Fibroblast of lung (primary cell): Measurements from ENCODE around the gene IGFALS.

Source experiments
- CTCF ChIP-seq, 2 donors: IDR thresholded peaks in 1 of 2; conservative IDR thresholded peaks in 1 of 2; 1 replicate in 1 of 2; 2 replicates in 1 of 2; pipeline ENCODE4 v1.5.1; 2011 to 2012; ENCODE audit warnings: low read length in 2 of 2, control low read depth in 1 of 2, inconsistent platforms in 1 of 2, low read depth in 1 of 2, mild to moderate bottlenecking in 1 of 2
- EZH2 ChIP-seq: IDR thresholded peaks from 2 replicates; pipeline ENCODE4 v1.5.1; 2012; ENCODE audit warnings: low read length, control low read depth, mild to moderate bottlenecking; ENCODE audit errors: missing control alignments

DNA sequence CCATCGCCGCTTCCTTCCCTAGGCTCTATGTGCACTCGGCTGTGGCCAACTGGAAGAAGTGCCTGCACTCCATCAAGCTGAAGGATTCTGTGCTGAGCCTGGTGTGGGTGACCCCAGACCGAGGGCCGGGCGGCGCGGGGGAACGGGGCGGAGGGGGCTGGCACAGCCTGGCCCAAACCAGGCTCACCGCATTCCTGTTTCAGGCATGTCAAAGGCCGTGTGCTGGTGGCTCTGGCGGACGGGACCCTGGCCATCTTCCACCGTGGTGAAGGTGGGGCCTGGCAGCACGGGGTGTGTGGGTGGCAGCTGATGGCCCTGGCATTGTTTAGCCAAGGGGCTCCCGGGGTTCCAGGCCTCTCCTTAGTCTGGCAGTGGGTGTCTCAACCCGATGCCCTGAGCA is 26.8 kb downstream of the IGFALS start:
- TF ChIP-seq CTCF (conservative IDR thresholded peaks at IDR 0.05 in 1 of 2, IDR thresholded peaks at IDR 0.05 in 1 of 2; ENCODE audit: low read depth in 1 of 2, low read length in 2 of 2) (no peak), EZH2 (no peak)
